ENCODE results near the gene ATE1.

DNA sequence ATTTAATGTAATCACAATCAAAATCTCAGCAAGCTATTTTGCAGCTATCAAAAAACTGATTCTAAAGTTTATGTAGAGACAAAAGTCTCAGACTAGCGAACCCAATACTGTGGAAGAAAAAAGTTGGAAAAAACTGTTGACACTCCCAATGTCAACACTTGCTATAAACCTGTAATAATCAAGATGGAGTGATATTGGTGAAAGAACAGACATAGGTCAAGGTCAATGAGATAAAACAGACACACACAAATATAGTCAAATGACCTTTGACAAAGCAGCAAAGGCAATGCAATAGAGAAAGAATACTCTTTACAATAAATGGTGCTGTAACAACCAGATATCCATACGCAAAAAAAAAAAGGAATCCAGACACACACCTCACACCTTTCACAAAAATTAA, 84.5 kb downstream of the ATE1 start:
- TF ChIP-seq, protein P1, sequence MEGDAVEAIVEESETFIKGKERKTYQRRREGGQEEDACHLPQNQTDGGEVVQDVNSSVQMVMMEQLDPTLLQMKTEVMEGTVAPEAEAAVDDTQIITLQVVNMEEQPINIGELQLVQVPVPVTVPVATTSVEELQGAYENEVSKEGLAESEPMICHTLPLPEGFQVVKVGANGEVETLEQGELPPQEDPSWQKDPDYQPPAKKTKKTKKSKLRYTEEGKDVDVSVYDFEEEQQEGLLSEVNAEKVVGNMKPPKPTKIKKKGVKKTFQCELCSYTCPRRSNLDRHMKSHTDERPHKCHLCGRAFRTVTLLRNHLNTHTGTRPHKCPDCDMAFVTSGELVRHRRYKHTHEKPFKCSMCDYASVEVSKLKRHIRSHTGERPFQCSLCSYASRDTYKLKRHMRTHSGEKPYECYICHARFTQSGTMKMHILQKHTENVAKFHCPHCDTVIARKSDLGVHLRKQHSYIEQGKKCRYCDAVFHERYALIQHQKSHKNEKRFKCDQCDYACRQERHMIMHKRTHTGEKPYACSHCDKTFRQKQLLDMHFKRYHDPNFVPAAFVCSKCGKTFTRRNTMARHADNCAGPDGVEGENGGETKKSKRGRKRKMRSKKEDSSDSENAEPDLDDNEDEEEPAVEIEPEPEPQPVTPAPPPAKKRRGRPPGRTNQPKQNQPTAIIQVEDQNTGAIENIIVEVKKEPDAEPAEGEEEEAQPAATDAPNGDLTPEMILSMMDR (IDR thresholded peaks at IDR 0.05) = no peak
- no peak for TF ChIP-seq POLR2A (IDR thresholded peaks at IDR 0.05)

Data from breast epithelium (tissue), 3 donors.